Fibroblast of the conjunctiva (primary cell): ENCODE measurements around the gene TNP1.
A peak's percentile ranks its signal among the peaks of the same experiment; 100 is the strongest.

Source experiments
- DNase-seq: peaks from one replicate; pipeline ENCODE4 v3.0.0-alpha.2; 2010; ENCODE audit warnings: low read depth

Gene TNP1

GRCh38 chr2:216859944-216860343 lies at the start of gene TNP1:
TSS of gene TNP1 (minus strand) at chr2:216860064. CDS start at chr2:216860034, 30 bp downstream.
- no peak for DNase-seq

- DNase-seq = no peak
Observed at GRCh38 chr2:216908300-216908699, 48.4 kb upstream of the TNP1 start.

- DNase-seq = no peak
Observed at GRCh38 chr2:216905649-216906329, 45.9 kb upstream of the TNP1 start.

- DNase-seq = no peak
Observed at GRCh38 chr2:216904974-216905373, 45.1 kb upstream of the TNP1 start.

GRCh38 chr2:216904554-216904953 lies 44.7 kb upstream of the TNP1 start:
- no peak for DNase-seq

- DNase-seq = no peak
Observed at GRCh38 chr2:216903470-216903869, 43.6 kb upstream of the TNP1 start.

GRCh38 chr2:216901273-216901672 lies 41.4 kb upstream of the TNP1 start:
- no peak for DNase-seq

- no peak for DNase-seq
Observed at GRCh38 chr2:216900406-216900805, 40.5 kb upstream of the TNP1 start.

GRCh38 chr2:216897561-216898203 lies 37.8 kb upstream of the TNP1 start:
- no peak for DNase-seq

GRCh38 chr2:216890138-216890537 lies 30.3 kb upstream of the TNP1 start:
- no peak for DNase-seq

GRCh38 chr2:216888887-216889622 lies 29.2 kb upstream of the TNP1 start:
- no peak for DNase-seq

- DNase-seq = no peak
Observed at GRCh38 chr2:216888081-216888480, 28.2 kb upstream of the TNP1 start.

GRCh38 chr2:216887138-216887537 lies 27.3 kb upstream of the TNP1 start:
- no peak for DNase-seq

- no peak for DNase-seq
Observed at GRCh38 chr2:216885117-216885553, 25.3 kb upstream of the TNP1 start.

- no peak for DNase-seq
Observed at GRCh38 chr2:216884347-216884746, 24.5 kb upstream of the TNP1 start.

- no peak for DNase-seq
Observed at GRCh38 chr2:216882876-216883275, 23.0 kb upstream of the TNP1 start.

GRCh38 chr2:216881411-216881810 lies 21.5 kb upstream of the TNP1 start:
- no peak for DNase-seq

- DNase-seq = peak; percentile 20
Observed at GRCh38 chr2:216880509-216881184, 20.8 kb upstream of the TNP1 start.

- no peak for DNase-seq
Observed at GRCh38 chr2:216879727-216880508, 20.1 kb upstream of the TNP1 start.

GRCh38 chr2:216878072-216878471 lies 18.2 kb upstream of the TNP1 start:
- no peak for DNase-seq

- no peak for DNase-seq
Observed at GRCh38 chr2:216877085-216877484, 17.2 kb upstream of the TNP1 start.

GRCh38 chr2:216875862-216876261 lies 16.0 kb upstream of the TNP1 start:
- DNase-seq = no peak
